NOMO-1 treated with dmso at 0.1 percent for 144 hours (cell line): ENCODE results near the gene WASF2.

Experiments
- DNase-seq: peaks from one replicate; lab custom pipeline; 2025; ENCODE audit not compliant: unreplicated experiment; lab: John Stamatoyannopoulos, UW

The WASF2 gene

DNA sequence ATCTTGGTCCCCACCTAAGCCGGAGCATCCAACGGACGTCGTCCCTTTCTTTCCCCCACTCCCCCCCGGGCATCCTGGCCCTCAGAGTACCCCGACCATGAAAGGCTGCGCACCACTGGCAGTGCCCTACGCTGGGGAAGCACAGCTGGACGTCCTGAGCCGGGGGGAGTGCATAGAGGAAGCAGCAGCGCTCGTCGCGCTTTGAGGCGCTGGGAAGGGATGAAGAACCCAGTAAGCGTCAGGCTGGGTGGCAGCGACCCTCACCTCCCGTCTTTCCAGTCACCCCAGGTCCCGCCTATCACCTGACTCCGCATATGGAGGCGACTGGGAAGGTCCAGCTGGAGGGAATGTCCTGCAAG, 128.9 kb downstream of the WASF2 start:
- no peak for DNase-seq

DNA sequence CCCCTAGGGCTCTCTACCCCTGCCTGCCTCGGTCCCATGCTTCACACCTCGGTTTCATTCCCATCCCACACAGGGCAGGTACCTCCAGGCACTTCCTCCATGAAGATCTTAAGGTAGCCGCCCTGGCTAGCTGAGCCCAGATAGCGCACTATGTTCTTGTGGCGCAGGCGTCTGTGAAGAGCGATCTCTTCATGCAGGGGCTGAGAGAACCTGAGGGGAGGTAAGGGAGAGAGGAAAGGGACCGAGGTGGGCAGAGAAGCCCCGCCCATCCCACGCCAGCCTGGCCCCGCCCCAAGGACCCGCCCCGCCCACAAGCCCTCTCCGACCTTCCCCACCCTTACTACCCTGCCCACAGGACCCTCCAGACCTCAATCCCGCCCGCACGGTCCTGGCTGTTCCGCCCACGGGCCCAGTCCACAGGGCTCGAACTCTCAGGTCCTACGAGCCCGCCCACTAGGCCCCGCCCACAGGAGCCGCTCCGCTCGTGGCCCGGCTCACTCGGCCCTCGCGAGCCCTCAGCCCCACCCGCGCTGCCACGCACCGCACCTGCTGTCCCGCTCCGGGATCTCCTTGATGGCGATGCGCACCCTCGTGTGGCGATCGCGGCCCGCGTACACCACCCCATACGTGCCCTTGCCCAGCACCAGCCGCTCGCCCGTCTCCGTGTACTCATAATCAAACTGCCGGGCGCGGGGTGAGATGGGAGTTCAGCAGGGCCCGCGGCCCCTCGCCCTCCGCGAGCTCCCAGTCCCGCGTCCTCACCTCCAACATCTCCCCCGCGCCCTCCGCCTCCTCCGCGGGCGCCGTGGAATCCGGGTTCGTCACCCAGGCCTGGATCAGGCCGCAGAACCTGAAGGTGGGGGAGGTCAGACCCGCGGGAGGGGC, 129.6 kb downstream of the WASF2 start:
- no peak for DNase-seq

DNA sequence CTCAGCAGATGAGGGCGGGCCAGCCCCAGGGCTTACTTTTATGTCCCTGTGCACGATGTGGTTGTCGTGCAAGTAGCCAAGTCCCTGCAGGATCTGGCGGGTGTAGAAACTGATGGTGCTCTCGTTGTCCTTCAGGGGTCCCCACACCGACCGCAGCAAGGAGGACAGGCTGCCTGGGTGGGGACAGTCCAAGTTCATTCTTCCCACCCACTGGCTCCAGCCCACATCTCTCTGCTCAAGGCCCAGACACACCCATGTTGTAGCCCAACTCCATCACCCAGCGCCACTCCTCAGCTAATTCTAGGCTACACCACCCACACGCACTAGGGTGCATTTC, 130.2 kb downstream of the WASF2 start:
- no peak for DNase-seq

DNA sequence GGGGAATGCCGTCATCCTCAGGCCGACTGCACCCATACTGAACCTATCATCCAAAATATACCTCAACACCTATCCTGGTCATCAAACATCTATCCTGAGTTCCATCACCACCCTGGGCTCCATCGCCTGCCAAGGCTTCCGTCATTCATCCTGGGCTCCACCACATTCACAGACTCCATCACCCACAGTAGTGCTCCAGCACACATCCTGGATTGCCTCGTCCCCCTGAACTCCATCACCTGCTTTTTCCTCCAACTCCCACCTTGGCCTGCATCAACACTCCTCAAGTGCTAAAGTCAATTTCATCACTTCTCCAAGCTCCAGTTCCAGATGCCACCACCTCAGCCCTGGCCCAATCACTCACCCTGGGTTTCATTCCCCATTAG, 131.0 kb downstream of the WASF2 start:
- DNase-seq, result no peak

DNA sequence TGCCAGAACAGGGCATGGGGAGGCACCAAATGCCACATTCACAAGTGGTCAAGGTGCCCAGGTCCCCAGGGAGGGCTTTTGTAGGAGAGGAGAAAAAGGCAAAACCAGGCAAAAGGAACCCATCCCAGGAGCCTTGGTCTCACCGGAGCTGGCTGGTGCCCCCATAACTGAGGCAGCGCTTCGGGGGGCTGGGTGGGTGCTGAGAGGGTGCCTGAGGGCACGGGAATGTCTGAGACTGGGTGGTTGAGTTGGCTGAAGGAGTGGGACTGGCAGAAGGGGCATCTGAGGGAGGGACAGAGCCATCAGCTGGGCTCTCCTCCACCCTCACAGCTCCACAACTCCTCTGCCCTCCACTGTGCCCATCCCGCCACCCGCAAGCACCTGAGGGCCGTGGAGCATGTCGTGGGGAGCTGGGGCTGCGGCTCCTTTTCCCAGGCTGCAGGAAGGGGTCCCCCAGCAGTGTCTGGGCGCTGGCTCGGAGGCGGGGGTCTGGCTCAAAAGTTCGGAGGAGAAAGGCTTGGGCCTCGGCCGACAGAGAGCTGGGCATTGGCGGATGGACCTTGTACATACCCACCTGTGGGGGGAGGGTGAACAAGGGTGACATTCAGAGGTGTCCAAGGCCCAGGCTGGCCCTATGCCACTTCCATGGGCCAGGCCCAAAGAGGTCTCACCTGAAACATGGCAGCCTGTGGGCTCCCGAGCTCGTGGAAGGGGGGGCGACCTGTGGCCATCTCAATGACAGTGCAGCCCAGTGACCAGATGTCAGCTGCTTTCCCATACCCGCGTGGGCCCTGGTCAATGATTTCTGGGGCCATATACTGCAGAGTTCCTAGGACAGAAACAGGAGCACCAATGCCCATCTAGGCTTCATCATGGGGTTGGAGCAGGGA, 131.7 kb downstream of the WASF2 start:
- DNase-seq, result no peak

- DNase-seq, result peak; percentile 49
Observed at GRCh38 chr1:27357281-27358037, 132.5 kb downstream of the WASF2 start.

DNA sequence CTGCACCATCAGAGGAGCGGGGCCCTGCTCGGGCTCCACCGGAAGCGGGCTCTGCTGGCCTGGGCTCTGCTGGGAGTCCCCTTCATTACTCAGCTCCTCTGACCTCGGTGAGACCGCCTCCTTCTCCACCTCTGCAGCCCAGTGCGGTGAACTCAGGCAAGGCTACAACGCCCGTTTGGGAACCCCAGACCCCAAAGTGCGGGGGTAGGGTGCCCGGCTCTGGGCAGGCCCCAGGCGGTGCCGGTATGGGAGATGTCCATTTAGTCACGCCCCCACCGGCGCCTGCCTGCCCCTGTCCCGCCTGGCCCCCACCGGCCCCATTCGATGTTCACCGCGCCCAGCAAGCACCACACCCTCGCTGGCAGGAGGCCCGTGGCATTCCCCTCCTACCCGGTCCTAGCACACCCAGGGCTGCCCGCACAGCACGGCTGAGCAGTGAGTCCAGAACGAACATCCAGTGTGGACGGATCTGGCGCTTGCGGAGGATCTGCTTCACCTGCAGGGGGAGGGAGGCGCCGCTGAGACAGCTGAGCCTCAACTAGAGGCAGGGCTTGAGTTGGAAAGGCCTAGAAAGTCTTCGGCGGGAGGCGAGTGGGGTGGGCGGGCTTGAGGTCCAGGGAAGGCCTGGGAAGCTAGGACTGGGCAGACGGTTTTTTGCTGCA, 133.2 kb downstream of the WASF2 start:
- no peak for DNase-seq

DNA sequence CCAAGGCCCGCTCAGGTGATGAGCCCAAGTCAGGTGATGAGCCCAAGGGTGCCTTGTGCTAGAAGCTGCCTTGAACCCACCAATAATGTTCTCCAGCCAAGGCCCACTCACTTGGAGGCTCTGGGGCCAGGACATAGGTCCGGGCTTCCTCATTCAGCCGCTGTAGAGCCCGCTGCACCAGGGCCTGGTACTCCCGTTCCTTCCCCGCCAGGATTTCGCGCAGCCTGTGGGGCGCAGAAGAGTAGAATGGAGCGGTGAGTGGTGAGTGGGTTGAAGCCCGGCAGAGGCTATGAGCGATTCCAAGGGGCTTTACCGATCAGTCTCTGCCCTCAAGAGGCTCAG, 133.7 kb downstream of the WASF2 start:
- DNase-seq, result no peak

GRCh38 chr1:27355683-27356082, 134.3 kb downstream of the WASF2 start:
- no peak for DNase-seq
